H1 (cell line): ENCODE measurements around the gene MPP3. TPM values are rescaled to one million over a fixed set of nuclear protein-coding genes. Genes with fewer than 3 reads are reported as not detected.

Source experiments
- HDAC2 ChIP-seq, 2 experiments: fragments of 300-600 bp in 1 of 2; sonication (generic) in 1 of 2; IDR thresholded peaks; 2 replicates each; pipeline ENCODE4 v1.6.1; 2011 to 2012; ENCODE audit warnings: low read depth in 2 of 2, low read length in 2 of 2, mild to moderate bottlenecking in 2 of 2, moderate library complexity in 2 of 2, borderline replicate concordance in 1 of 2, inconsistent platforms in 1 of 2
- KDM1A ChIP-seq: fragments of 200-600, 300-600 bp; sonication (generic); IDR thresholded peaks from 2 replicates; pipeline ENCODE4 v1.7.1; 2016; ENCODE audit warnings: mild to moderate bottlenecking, low read length, borderline replicate concordance
- RFX5 ChIP-seq: IDR thresholded peaks from 2 replicates; pipeline ENCODE4 v1.6.1; 2011; ENCODE audit warnings: low read depth, low read length, improper control_type of control experiment, borderline replicate concordance
- SRF ChIP-seq: IDR thresholded peaks from 2 replicates; pipeline ENCODE4 v1.6.1; 2011; ENCODE audit warnings: mild to moderate bottlenecking, low read depth, low read length, moderate library complexity
- TBP ChIP-seq: IDR thresholded peaks from 2 replicates; pipeline ENCODE4 v1.6.1; 2011; ENCODE audit warnings: low read depth, low read length, improper control_type of control experiment
- polyA plus RNA-seq, 7 experiments: library from polyadenylated mRNA; depleted of rRNA in 3 of 7; stranded (reverse) in 5 of 7; unstranded in 2 of 7; fragments of >200 nt in 5 of 7; fragments of 200-250 nt in 2 of 7; gene quantifications; 1 replicate in 5 of 7; 2 replicates in 1 of 7; 4 replicates in 1 of 7; pipeline versions ENCODE4 v1.2.1 to v1.2.3, GENCODE V29; 2011 to 2013; ENCODE audit warnings: missing spikeins in 2 of 7, mixed read lengths in 2 of 7
- total RNA-seq: library from RNA; stranded (reverse); fragmentation: NEBNext Ultra II Directional; extraction: Animal tissue kit (Norgen Biotek cat#: 25700); gene quantifications from 2 replicates; pipeline ENCODE4 v1.2.1, GENCODE V29; 2021
- TF ChIP-seq, protein P1 (sequence below): fragments of 300-600 bp; sonication (generic); IDR thresholded peaks from 2 replicates; pipeline ENCODE4 v1.7.1; 2012; ENCODE audit warnings: low read length, moderate library complexity, mild to moderate bottlenecking, inconsistent platforms; ENCODE audit not compliant: insufficient replicate concordance
- TF ChIP-seq, protein P2 (sequence below), 3 experiments: IDR thresholded peaks; 1 replicate in 2 of 3; 2 replicates in 1 of 3; pipeline versions ENCODE4 v1.5.1 to v1.6.1; 2011; ENCODE audit warnings: low read length in 3 of 3, mild to moderate bottlenecking in 3 of 3, inconsistent platforms in 2 of 3, low read depth in 1 of 3, moderate library complexity in 1 of 3; ENCODE audit not compliant: insufficient read depth in 1 of 3; ENCODE audit errors: control extremely low read depth in 1 of 3

Gene MPP3
- total and polyA plus RNA-seq, 2 of the 8 experiments (the other 6 are each of a cell fraction or from before 2014, with no cell fraction given): 3.1 to 6.1 TPM

DNA sequence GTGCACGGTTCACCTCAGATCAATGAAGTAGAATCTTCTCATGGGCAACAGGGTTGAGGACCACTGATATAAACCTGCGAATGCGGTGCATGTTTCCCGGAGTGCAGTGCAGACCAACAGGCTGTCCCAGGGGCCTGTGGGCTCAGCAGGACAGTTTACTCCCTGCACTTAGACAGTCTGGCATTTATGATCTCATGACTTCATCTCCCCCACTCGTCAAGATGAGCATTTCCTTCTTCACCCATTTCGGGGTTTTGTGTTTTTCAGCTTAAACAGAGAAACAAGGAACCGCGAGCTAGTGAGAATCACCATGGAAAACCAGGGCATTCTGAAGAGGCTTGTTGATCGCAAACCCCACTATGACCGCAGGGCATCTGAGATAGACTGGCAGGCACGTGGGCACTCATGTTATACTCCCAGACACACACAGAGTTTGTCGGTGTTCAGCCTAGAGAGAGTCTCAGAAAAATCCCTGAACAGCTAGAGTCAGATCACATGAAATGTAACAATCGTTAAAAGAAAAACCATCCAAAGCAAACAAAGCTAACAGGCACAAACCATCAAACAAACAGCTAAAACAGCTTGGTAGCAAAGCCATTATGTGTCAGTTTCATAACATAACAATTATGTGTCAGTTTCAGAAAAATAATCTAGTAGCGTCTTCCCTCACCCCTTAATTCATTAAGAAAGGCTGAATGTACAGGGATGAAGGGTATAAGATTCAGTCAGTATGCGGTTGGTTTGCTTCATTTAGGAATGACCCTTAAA is 49.8 kb downstream of the MPP3 start (continued):
- TF ChIP-seq, protein P1, sequence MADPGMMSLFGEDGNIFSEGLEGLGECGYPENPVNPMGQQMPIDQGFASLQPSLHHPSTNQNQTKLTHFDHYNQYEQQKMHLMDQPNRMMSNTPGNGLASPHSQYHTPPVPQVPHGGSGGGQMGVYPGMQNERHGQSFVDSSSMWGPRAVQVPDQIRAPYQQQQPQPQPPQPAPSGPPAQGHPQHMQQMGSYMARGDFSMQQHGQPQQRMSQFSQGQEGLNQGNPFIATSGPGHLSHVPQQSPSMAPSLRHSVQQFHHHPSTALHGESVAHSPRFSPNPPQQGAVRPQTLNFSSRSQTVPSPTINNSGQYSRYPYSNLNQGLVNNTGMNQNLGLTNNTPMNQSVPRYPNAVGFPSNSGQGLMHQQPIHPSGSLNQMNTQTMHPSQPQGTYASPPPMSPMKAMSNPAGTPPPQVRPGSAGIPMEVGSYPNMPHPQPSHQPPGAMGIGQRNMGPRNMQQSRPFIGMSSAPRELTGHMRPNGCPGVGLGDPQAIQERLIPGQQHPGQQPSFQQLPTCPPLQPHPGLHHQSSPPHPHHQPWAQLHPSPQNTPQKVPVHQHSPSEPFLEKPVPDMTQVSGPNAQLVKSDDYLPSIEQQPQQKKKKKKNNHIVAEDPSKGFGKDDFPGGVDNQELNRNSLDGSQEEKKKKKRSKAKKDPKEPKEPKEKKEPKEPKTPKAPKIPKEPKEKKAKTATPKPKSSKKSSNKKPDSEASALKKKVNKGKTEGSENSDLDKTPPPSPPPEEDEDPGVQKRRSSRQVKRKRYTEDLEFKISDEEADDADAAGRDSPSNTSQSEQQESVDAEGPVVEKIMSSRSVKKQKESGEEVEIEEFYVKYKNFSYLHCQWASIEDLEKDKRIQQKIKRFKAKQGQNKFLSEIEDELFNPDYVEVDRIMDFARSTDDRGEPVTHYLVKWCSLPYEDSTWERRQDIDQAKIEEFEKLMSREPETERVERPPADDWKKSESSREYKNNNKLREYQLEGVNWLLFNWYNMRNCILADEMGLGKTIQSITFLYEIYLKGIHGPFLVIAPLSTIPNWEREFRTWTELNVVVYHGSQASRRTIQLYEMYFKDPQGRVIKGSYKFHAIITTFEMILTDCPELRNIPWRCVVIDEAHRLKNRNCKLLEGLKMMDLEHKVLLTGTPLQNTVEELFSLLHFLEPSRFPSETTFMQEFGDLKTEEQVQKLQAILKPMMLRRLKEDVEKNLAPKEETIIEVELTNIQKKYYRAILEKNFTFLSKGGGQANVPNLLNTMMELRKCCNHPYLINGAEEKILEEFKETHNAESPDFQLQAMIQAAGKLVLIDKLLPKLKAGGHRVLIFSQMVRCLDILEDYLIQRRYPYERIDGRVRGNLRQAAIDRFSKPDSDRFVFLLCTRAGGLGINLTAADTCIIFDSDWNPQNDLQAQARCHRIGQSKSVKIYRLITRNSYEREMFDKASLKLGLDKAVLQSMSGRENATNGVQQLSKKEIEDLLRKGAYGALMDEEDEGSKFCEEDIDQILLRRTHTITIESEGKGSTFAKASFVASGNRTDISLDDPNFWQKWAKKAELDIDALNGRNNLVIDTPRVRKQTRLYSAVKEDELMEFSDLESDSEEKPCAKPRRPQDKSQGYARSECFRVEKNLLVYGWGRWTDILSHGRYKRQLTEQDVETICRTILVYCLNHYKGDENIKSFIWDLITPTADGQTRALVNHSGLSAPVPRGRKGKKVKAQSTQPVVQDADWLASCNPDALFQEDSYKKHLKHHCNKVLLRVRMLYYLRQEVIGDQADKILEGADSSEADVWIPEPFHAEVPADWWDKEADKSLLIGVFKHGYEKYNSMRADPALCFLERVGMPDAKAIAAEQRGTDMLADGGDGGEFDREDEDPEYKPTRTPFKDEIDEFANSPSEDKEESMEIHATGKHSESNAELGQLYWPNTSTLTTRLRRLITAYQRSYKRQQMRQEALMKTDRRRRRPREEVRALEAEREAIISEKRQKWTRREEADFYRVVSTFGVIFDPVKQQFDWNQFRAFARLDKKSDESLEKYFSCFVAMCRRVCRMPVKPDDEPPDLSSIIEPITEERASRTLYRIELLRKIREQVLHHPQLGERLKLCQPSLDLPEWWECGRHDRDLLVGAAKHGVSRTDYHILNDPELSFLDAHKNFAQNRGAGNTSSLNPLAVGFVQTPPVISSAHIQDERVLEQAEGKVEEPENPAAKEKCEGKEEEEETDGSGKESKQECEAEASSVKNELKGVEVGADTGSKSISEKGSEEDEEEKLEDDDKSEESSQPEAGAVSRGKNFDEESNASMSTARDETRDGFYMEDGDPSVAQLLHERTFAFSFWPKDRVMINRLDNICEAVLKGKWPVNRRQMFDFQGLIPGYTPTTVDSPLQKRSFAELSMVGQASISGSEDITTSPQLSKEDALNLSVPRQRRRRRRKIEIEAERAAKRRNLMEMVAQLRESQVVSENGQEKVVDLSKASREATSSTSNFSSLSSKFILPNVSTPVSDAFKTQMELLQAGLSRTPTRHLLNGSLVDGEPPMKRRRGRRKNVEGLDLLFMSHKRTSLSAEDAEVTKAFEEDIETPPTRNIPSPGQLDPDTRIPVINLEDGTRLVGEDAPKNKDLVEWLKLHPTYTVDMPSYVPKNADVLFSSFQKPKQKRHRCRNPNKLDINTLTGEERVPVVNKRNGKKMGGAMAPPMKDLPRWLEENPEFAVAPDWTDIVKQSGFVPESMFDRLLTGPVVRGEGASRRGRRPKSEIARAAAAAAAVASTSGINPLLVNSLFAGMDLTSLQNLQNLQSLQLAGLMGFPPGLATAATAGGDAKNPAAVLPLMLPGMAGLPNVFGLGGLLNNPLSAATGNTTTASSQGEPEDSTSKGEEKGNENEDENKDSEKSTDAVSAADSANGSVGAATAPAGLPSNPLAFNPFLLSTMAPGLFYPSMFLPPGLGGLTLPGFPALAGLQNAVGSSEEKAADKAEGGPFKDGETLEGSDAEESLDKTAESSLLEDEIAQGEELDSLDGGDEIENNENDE: no peak
- TF ChIP-seq HDAC2 (IDR thresholded peaks at IDR 0.05; ENCODE audit: borderline replicate concordance in 1 of 2, low read depth in 2 of 2, low read length in 2 of 2): no peak
- TF ChIP-seq KDM1A: no peak
- TF ChIP-seq, protein P2, sequence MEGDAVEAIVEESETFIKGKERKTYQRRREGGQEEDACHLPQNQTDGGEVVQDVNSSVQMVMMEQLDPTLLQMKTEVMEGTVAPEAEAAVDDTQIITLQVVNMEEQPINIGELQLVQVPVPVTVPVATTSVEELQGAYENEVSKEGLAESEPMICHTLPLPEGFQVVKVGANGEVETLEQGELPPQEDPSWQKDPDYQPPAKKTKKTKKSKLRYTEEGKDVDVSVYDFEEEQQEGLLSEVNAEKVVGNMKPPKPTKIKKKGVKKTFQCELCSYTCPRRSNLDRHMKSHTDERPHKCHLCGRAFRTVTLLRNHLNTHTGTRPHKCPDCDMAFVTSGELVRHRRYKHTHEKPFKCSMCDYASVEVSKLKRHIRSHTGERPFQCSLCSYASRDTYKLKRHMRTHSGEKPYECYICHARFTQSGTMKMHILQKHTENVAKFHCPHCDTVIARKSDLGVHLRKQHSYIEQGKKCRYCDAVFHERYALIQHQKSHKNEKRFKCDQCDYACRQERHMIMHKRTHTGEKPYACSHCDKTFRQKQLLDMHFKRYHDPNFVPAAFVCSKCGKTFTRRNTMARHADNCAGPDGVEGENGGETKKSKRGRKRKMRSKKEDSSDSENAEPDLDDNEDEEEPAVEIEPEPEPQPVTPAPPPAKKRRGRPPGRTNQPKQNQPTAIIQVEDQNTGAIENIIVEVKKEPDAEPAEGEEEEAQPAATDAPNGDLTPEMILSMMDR (IDR thresholded peaks at IDR 0.05; ENCODE audit: control extremely low read depth in 1 of 3, insufficient read depth in 1 of 3, low read depth in 1 of 3, low read length in 3 of 3): no peak
- TF ChIP-seq SRF: no peak
- no peak for TF ChIP-seq RFX5
- no peak for TF ChIP-seq TBP
